Neural cell (in vitro differentiated cells): ENCODE measurements around the gene RASGEF1C.

Experiments
- EP300 ChIP-seq: fragments of 450-650 bp; conservative IDR thresholded peaks from 2 replicates; pipeline ENCODE4 v1.6.1; 2014; ENCODE audit warnings: antibody characterized with exemption, mild to moderate bottlenecking, moderate library complexity; ENCODE audit not compliant: poor library complexity, severe bottlenecking
- EZH2 ChIP-seq: fragments of 200-600, 300-800 bp; shearing (Covaris generic), sonication (generic); IDR thresholded peaks from 2 replicates; pipeline ENCODE4 v1.6.1; 2014; ENCODE audit warnings: antibody characterized with exemption, low read length, borderline replicate concordance, mild to moderate bottlenecking; ENCODE audit not compliant: insufficient read depth, poor library complexity, severe bottlenecking
- TF ChIP-seq, protein P1 (sequence below): fragments of 450-650 bp; IDR thresholded peaks from 2 replicates; pipeline ENCODE4 v1.5.1; 2014; ENCODE audit warnings: antibody characterized with exemption, mild to moderate bottlenecking, moderate library complexity; ENCODE audit not compliant: poor library complexity, severe bottlenecking

DNA sequence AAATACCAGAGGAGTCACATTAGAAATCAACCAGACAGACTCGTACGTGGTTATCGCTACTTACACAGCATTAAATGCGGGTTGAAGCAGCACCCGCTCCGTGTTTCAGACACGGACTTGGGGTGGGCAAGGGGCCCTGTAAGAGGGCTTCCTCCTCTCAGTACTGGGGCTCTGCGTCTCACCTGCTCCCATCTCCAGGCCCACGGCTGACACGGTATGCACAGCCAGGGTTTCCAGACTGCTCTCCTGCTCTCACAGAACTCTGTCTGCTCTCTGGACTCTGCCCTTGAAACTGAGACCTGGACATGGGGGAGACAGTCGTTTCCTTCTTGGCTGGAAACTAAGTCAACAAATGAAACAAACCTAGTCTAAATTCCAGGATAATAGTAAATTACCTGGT lies 24.7 kb upstream of the RASGEF1C start:
- TF ChIP-seq EP300 (no peak), EZH2 (no peak)
- TF ChIP-seq, protein P1, sequence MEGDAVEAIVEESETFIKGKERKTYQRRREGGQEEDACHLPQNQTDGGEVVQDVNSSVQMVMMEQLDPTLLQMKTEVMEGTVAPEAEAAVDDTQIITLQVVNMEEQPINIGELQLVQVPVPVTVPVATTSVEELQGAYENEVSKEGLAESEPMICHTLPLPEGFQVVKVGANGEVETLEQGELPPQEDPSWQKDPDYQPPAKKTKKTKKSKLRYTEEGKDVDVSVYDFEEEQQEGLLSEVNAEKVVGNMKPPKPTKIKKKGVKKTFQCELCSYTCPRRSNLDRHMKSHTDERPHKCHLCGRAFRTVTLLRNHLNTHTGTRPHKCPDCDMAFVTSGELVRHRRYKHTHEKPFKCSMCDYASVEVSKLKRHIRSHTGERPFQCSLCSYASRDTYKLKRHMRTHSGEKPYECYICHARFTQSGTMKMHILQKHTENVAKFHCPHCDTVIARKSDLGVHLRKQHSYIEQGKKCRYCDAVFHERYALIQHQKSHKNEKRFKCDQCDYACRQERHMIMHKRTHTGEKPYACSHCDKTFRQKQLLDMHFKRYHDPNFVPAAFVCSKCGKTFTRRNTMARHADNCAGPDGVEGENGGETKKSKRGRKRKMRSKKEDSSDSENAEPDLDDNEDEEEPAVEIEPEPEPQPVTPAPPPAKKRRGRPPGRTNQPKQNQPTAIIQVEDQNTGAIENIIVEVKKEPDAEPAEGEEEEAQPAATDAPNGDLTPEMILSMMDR: no peak
